ENCODE results near the gene TMEM156. TPM values are rescaled to one million over a fixed set of nuclear protein-coding genes. Genes with fewer than 3 reads are reported as not detected.

TMEM156 gene
- total and polyA plus RNA-seq, 2 of the 4 experiments (the other 2 are of a cell fraction): 0.53 to 0.54 TPM

GRCh38 chr4:38940476-38940875, 91.7 kb downstream of the TMEM156 start:
- Histone ChIP-seq H3K56ac (ENCODE audit: extremely low read depth, insufficient read depth, low read length) (no peak overlapping the region), H3K79me1 (ENCODE audit: low read depth in 1 of 2, low read length in 2 of 2) (peaks cover 19 to 52% of the 10 kb centered on the region in 2 experiments; a peak in 3 of 4 replicates), H3K9me1 (ENCODE audit: insufficient read depth, low read length) (peaks cover 6% of the 10 kb centered on the region), H2BK15ac (ENCODE audit: low read depth, low read length) (no peak overlapping the region), H3K9me3 (ENCODE audit: control insufficient read depth, insufficient read depth, low read length) (no peaks in the 10 kb centered on the region), H3K4me2 (ENCODE audit: low read depth, low read length) (0 out of 2 replicates have a peak overlapping the region, but pooled peaks have one; percentile 32), H3K4ac (ENCODE audit: low read depth, low read length) (peak overlapping the region; percentile 52), H3K27me3 (ENCODE audit: control insufficient read depth, insufficient read depth, low read length) (no peaks in the 10 kb centered on the region), H3K9ac (ENCODE audit: low read depth, low read length) (no peak overlapping the region), H4K5ac (ENCODE audit: low read depth, low read length) (peak overlapping the region; percentile 44; the same call in 1 of the 2 replicates), H2BK5ac (ENCODE audit: low read depth, low read length, poor library complexity, severe bottlenecking) (peak overlapping the region; percentile 91), H2AK5ac (ENCODE audit: low read depth, low read length) (0 out of 2 replicates have a peak overlapping the region, but pooled peaks have one; percentile 55), H2BK120ac (ENCODE audit: low read depth, low read length) (peak overlapping the region; percentile 62; the same call in 1 of the 2 replicates), H3K4me1 (ENCODE audit: control insufficient read depth, insufficient read depth, low read length) (peaks cover 21% of the 10 kb centered on the region), H2AFZ (replicated peaks; ENCODE audit: low read length, poor library complexity) (no peak overlapping the region), H3K36me3 (ENCODE audit: control insufficient read depth, insufficient read depth, low read length) (peaks cover 62% of the 10 kb centered on the region), H3K18ac (ENCODE audit: low read depth, low read length) (peak overlapping the region; percentile 82), H4K8ac (ENCODE audit: low read depth in 2 of 2, low read length in 2 of 2) (peak overlapping the region; percentile 24 to 37; a peak in 2 of 4 replicates), H4K20me1 (ENCODE audit: insufficient read depth, low read length) (no peaks in the 10 kb centered on the region), H3K14ac (replicated peaks; ENCODE audit: low read depth, low read length) (peak overlapping the region; percentile 78; the same call in 1 of the 2 replicates), H2BK20ac (ENCODE audit: low read depth, low read length) (peak overlapping the region; percentile 36; the same call in 1 of the 2 replicates), H3K27ac (ENCODE audit: insufficient read depth, low read length) (peak overlapping the region; percentile 82; the same call in 1 of the 2 replicates), H3K23ac (ENCODE audit: low read depth, low read length) (no peak overlapping the region), H2AK9ac (replicated peaks; ENCODE audit: low read depth, low read length, poor library complexity) (no peak overlapping the region), H4K91ac (ENCODE audit: insufficient read depth, low read depth, low read length) (0 out of 2 replicates have a peak overlapping the region, but pooled peaks have one; percentile 23), H3K4me3 (ENCODE audit: insufficient read depth, low read depth, low read length) (no peak overlapping the region)
- no TSS peak for BruUV-seq (replicated peaks)
- no peak for TF ChIP-seq RCOR1 (IDR thresholded peaks at IDR 0.05; ENCODE audit: insufficient replicate concordance, low read length)
- no peak for TF ChIP-seq CEBPB (IDR thresholded peaks at IDR 0.05; ENCODE audit: low read depth, low read length)
- no peak for TF ChIP-seq FOS (IDR thresholded peaks at IDR 0.05; ENCODE audit: low read depth, low read length)
- DNase-seq (no peak), ATAC-seq (ENCODE audit: low read depth) (no peak)
- CTCF ChIA-PET: interaction anchor here (0.6 kb wide), 1 partner anchor 196 kb away, joined by 3 read pairs; no protein-coding TSS in a partner anchor
- dilution Hi-C loops (cut with HindIII; ENCODE audit: low sequenced_read_pairs, unreplicated experiment) (no loop called here), intact Hi-C loops (cut with micrococcal nuclease) (no loop called here), in situ Hi-C loops (cut with MboI; ENCODE audit: low sequenced_read_pairs) (no loop called here)
- POLR2A ChIA-PET (ENCODE audit: unreplicated experiment): no interaction called here
- WGBS, 2 experiments (ENCODE audit: extremely low coverage in 2 of 2, insufficient read length in 1 of 2): no CpG with 5 or more reads among the region's 3 CpGs

Data from IMR-90 (cell line).